K562 (cell line): Measurements from ENCODE around the gene PRR16. TPM values are rescaled to one million over a fixed set of nuclear protein-coding genes. Genes with fewer than 3 reads are reported as not detected.

ENCODE experiments used
- FOS ChIP-seq: IDR thresholded peaks from 3 replicates; pipeline ENCODE4 v1.6.1; 2011; ENCODE audit not compliant: insufficient read length; ENCODE audit errors: extremely low read depth
- FOXM1 ChIP-seq, 2 experiments: fragments of 450-650 bp in 1 of 2; sonication (generic) in 1 of 2; formaldehyde crosslinking in 1 of 2; IDR thresholded peaks; 2 replicates each; pipeline versions ENCODE4 v1.6.1 to v1.9.0; 2017 to 2022; ENCODE audit warnings: low read depth in 2 of 2, mild to moderate bottlenecking in 2 of 2, missing genetic modification reagents in 1 of 2, moderate library complexity in 1 of 2
- FOXP1 ChIP-seq: sonication (generic); formaldehyde crosslinking; IDR thresholded peaks from 2 replicates; pipeline ENCODE4 v1.8.0; 2022; ENCODE audit warnings: mild to moderate bottlenecking, missing genetic modification reagents
- HNRNPK ChIP-seq: fragments of 200-400 bp; formaldehyde crosslinking; IDR thresholded peaks from one replicate; pipeline ENCODE4 v1.6.1; 2018; ENCODE audit warnings: mild to moderate bottlenecking, low read depth, low read length; ENCODE audit not compliant: poor library complexity, severe bottlenecking
- ILF3 ChIP-seq: fragments of 450-650 bp; IDR thresholded peaks from 2 replicates; pipeline ENCODE4 v1.6.1; 2018; ENCODE audit warnings: antibody characterized with exemption, mild to moderate bottlenecking, moderate library complexity, borderline replicate concordance
- JUNB ChIP-seq: fragments of 450-650 bp; formaldehyde crosslinking; conservative IDR thresholded peaks from 2 replicates; pipeline ENCODE4 v1.4.0; 2020; ENCODE audit warnings: mild to moderate bottlenecking
- MAFF ChIP-seq: IDR thresholded peaks from 2 replicates; pipeline ENCODE4 v1.6.1; 2012; ENCODE audit warnings: low read length, improper control_type of control experiment
- MEIS2 ChIP-seq: fragments of 450-650 bp; IDR thresholded peaks from 2 replicates; pipeline ENCODE4 v1.6.1; 2014; ENCODE audit warnings: mild to moderate bottlenecking; ENCODE audit not compliant: partially characterized antibody
- NFIC ChIP-seq: fragments of 450-650 bp; IDR thresholded peaks from 2 replicates; pipeline ENCODE4 v1.6.1; 2017; ENCODE audit warnings: mild to moderate bottlenecking, inconsistent platforms
- PML ChIP-seq: IDR thresholded peaks from 2 replicates; pipeline ENCODE4 v1.6.1; 2012; ENCODE audit warnings: low read length, inconsistent platforms
- SREBF2 ChIP-seq: sonication (generic); formaldehyde crosslinking; IDR thresholded peaks from 2 replicates; pipeline ENCODE4 v1.4.0; 2020; ENCODE audit warnings: mild to moderate bottlenecking, missing genetic modification reagents
- TCF3 ChIP-seq: sonication (generic); formaldehyde crosslinking; IDR thresholded peaks from 2 replicates; pipeline ENCODE4 v1.4.0; 2020; ENCODE audit warnings: mild to moderate bottlenecking, missing genetic modification reagents
- ZFX ChIP-seq: sonication (generic); formaldehyde crosslinking; IDR thresholded peaks from 2 replicates; pipeline ENCODE4 v1.8.0; 2022; ENCODE audit warnings: mild to moderate bottlenecking, missing genetic modification reagents, moderate library complexity
- ZNF197 ChIP-seq: fragments of 200-800 bp; sonication (Bioruptor generic); IDR thresholded peaks from 2 replicates; pipeline ENCODE4 v1.6.1; 2016; ENCODE audit warnings: low read depth, missing genetic modification characterization, missing compliant biosample characterization
- ZNF668 ChIP-seq: fragments of 250-450 bp; sonication (Bioruptor Pico); IDR thresholded peaks from 2 replicates; pipeline ENCODE4 v1.8.0; 2022; ENCODE audit warnings: mild to moderate bottlenecking, inconsistent platforms
- polyA plus RNA-seq, 8 experiments: library from polyadenylated mRNA; depleted of rRNA in 4 of 8; stranded (reverse) in 5 of 8; unstranded in 3 of 8; fragments of >200 nt; fragmentation: Nextera tagmentation in 2 of 8; fragmentation: Illumina TruSeq in 1 of 8; extraction: Ambion mirVana in 2 of 8; extraction: Trizol in 1 of 8; gene quantifications; 2 replicates each; pipeline versions ENCODE4 v1.2.1 to v1.2.3, GENCODE V29; 2011 to 2014; ENCODE audit warnings: inconsistent platforms in 1 of 8, missing spikeins in 1 of 8
- total RNA-seq, 7 experiments: library from RNA; depleted of rRNA in 6 of 7; stranded (reverse); fragments of >200 nt in 6 of 7; fragmentation: Illumina TruSeq in 2 of 7; extraction: Trizol in 2 of 7; gene quantifications; 2 replicates each; pipeline versions ENCODE4 v1.2.1 to v1.2.3, GENCODE V29; 2011 to 2021; ENCODE audit warnings: low replicate concordance in 1 of 7
- TF ChIP-seq, protein P1 (sequence below): fragments of 250-450 bp; sonication (Bioruptor Pico); IDR thresholded peaks from 2 replicates; pipeline ENCODE4 v1.8.0; 2021; ENCODE audit warnings: mild to moderate bottlenecking, moderate library complexity
- TF ChIP-seq, protein P2 (sequence below): fragments of 450-650 bp; IDR thresholded peaks from 2 replicates; pipeline ENCODE4 v1.7.0; 2016; ENCODE audit warnings: borderline replicate concordance
- TF ChIP-seq, protein P3 (sequence below), 2 experiments: fragments of 200-800 bp in 1 of 2; sonication (Bioruptor generic) in 1 of 2; sonication (generic) in 1 of 2; formaldehyde crosslinking in 1 of 2; IDR thresholded peaks in 1 of 2; conservative IDR thresholded peaks in 1 of 2; 2 replicates each; pipeline versions ENCODE4 v1.5.0 to v1.6.1; 2016 to 2020; ENCODE audit warnings: missing compliant biosample characterization in 1 of 2, missing genetic modification characterization in 1 of 2, missing genetic modification reagents in 1 of 2
- TF ChIP-seq, protein P4 (sequence below): sonication (generic); formaldehyde crosslinking; IDR thresholded peaks from 2 replicates; pipeline ENCODE4 v1.8.0; 2022; ENCODE audit warnings: missing genetic modification reagents, mild to moderate bottlenecking, borderline replicate concordance
- TF ChIP-seq, protein P5 (sequence below): fragments of 250-450 bp; sonication (Bioruptor Pico); IDR thresholded peaks from 2 replicates; pipeline ENCODE4 v1.8.0; 2021; ENCODE audit warnings: moderate library complexity, mild to moderate bottlenecking, inconsistent platforms

PRR16 gene
- total and polyA plus RNA-seq, 9 of the 15 experiments (the other 6 are each of a cell fraction or from before 2014, with no cell fraction given), result 0.61 to 10.1 (median 3.3) TPM

DNA sequence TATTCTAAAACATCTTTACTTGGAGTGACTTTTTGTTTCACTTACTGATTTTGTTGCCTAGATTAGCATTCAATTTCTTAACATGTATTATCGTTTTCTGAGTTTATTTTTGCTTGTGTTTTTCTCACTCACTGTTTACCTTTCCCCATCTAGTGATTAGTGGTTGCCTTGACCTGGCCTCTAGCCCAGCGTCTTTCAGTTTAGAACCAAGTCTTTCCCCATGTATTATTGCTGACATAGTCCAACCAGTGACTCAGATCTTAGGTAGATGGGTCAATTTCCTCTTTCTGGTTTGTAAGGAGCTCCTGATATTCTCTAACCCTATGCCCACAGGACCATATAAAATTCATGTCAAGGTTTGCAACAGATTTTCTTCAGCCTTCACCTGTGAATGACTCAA lies 135.5 kb downstream of the PRR16 start (continued):
- TF ChIP-seq, protein P1, sequence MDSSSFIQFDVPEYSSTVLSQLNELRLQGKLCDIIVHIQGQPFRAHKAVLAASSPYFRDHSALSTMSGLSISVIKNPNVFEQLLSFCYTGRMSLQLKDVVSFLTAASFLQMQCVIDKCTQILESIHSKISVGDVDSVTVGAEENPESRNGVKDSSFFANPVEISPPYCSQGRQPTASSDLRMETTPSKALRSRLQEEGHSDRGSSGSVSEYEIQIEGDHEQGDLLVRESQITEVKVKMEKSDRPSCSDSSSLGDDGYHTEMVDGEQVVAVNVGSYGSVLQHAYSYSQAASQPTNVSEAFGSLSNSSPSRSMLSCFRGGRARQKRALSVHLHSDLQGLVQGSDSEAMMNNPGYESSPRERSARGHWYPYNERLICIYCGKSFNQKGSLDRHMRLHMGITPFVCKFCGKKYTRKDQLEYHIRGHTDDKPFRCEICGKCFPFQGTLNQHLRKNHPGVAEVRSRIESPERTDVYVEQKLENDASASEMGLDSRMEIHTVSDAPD, result no peak
- TF ChIP-seq HNRNPK, result no peak
- TF ChIP-seq, protein P2, sequence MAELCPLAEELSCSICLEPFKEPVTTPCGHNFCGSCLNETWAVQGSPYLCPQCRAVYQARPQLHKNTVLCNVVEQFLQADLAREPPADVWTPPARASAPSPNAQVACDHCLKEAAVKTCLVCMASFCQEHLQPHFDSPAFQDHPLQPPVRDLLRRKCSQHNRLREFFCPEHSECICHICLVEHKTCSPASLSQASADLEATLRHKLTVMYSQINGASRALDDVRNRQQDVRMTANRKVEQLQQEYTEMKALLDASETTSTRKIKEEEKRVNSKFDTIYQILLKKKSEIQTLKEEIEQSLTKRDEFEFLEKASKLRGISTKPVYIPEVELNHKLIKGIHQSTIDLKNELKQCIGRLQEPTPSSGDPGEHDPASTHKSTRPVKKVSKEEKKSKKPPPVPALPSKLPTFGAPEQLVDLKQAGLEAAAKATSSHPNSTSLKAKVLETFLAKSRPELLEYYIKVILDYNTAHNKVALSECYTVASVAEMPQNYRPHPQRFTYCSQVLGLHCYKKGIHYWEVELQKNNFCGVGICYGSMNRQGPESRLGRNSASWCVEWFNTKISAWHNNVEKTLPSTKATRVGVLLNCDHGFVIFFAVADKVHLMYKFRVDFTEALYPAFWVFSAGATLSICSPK, result no peak
- TF ChIP-seq, protein P3, sequence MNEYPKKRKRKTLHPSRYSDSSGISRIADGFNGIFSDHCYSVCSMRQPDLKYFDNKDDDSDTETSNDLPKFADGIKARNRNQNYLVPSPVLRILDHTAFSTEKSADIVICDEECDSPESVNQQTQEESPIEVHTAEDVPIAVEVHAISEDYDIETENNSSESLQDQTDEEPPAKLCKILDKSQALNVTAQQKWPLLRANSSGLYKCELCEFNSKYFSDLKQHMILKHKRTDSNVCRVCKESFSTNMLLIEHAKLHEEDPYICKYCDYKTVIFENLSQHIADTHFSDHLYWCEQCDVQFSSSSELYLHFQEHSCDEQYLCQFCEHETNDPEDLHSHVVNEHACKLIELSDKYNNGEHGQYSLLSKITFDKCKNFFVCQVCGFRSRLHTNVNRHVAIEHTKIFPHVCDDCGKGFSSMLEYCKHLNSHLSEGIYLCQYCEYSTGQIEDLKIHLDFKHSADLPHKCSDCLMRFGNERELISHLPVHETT (CRISPR knock-in tag; conservative IDR thresholded peaks at IDR 0.05 in 1 of 2, IDR thresholded peaks at IDR 0.05 in 1 of 2), result no peak
- TF ChIP-seq FOS, result no peak
- no peak for TF ChIP-seq PML
- no peak for TF ChIP-seq ZFX (CRISPR knock-in tag)
- TF ChIP-seq ILF3, result no peak
- no peak for TF ChIP-seq ZNF668 (CRISPR knock-in tag)
- no peak for TF ChIP-seq ZNF197 (CRISPR knock-in tag)
- no peak for TF ChIP-seq SREBF2 (CRISPR knock-in tag)
- TF ChIP-seq MEIS2, result peak; percentile 26
- peak; percentile 26; the same call in 1 of the 2 replicates for TF ChIP-seq MAFF
- TF ChIP-seq JUNB, result no peak
- no peak for TF ChIP-seq FOXP1 (CRISPR knock-in tag)
- TF ChIP-seq, protein P4, sequence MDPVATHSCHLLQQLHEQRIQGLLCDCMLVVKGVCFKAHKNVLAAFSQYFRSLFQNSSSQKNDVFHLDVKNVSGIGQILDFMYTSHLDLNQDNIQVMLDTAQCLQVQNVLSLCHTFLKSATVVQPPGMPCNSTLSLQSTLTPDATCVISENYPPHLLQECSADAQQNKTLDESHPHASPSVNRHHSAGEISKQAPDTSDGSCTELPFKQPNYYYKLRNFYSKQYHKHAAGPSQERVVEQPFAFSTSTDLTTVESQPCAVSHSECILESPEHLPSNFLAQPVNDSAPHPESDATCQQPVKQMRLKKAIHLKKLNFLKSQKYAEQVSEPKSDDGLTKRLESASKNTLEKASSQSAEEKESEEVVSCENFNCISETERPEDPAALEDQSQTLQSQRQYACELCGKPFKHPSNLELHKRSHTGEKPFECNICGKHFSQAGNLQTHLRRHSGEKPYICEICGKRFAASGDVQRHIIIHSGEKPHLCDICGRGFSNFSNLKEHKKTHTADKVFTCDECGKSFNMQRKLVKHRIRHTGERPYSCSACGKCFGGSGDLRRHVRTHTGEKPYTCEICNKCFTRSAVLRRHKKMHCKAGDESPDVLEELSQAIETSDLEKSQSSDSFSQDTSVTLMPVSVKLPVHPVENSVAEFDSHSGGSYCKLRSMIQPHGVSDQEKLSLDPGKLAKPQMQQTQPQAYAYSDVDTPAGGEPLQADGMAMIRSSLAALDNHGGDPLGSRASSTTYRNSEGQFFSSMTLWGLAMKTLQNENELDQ (CRISPR knock-in tag), result no peak
- no peak for TF ChIP-seq NFIC
- no peak for TF ChIP-seq FOXM1 (IDR thresholded peaks at IDR 0.05; ENCODE audit: low read depth)
- no peak for TF ChIP-seq FOXM1 (CRISPR knock-in tag; IDR thresholded peaks at IDR 0.05; ENCODE audit: low read depth)
- no peak for TF ChIP-seq TCF3 (CRISPR knock-in tag)
- TF ChIP-seq, protein P5, sequence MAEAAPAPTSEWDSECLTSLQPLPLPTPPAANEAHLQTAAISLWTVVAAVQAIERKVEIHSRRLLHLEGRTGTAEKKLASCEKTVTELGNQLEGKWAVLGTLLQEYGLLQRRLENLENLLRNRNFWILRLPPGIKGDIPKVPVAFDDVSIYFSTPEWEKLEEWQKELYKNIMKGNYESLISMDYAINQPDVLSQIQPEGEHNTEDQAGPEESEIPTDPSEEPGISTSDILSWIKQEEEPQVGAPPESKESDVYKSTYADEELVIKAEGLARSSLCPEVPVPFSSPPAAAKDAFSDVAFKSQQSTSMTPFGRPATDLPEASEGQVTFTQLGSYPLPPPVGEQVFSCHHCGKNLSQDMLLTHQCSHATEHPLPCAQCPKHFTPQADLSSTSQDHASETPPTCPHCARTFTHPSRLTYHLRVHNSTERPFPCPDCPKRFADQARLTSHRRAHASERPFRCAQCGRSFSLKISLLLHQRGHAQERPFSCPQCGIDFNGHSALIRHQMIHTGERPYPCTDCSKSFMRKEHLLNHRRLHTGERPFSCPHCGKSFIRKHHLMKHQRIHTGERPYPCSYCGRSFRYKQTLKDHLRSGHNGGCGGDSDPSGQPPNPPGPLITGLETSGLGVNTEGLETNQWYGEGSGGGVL (CRISPR knock-in tag), result no peak
